Measurements from ENCODE around the gene PTPRR. TPM values are rescaled to one million over a fixed set of nuclear protein-coding genes. Genes with fewer than 3 reads are reported as not detected.

Gene PTPRR
- total RNA-seq, 3 donors from 2014 or later: 16.6 to 46.9 (median 25.1) TPM

GRCh38 chr12:70637303-70638085, 283.0 kb downstream of the PTPRR start, which contains the start of gene PTPRB:
Gene PTPRB (minus strand): TSS chr12:70637429. CDS start chr12:70637395, 34 bp downstream.
- Histone ChIP-seq H3K4me3 (no peak within 1 kb of the TSS), H3K36me3 (ENCODE audit: low read depth) (no peaks in the 10 kb centered on the region)
- DNase-seq: no peak

GRCh38 chr12:70635755-70636154, 284.8 kb downstream of the PTPRR start:
- H3K4me1 ChIP-seq (ENCODE audit: low read depth): no peaks in the 10 kb centered on the region
- no peak for ATAC-seq
- H3K36me3 ChIP-seq (ENCODE audit: low read depth): no peaks in the 10 kb centered on the region
- TF ChIP-seq CTCF (IDR thresholded peaks at IDR 0.05): no peak
- H3K4me3 ChIP-seq: no peak overlapping the region
- no peak for DNase-seq
- intact Hi-C loops (cut with DNase I, micrococcal nuclease): no loop called here
- H3K9me3 ChIP-seq: no peaks in the 10 kb centered on the region

More at GRCh38 chr12:70637303-70638085, 283.0 kb downstream of the PTPRR start, which contains the start of gene PTPRB:
- intact Hi-C loops (cut with DNase I, micrococcal nuclease): no loop called here
- H3K4me1 ChIP-seq (ENCODE audit: low read depth): no peaks in the 10 kb centered on the region
- no peaks in the 10 kb centered on the region for H3K9me3 ChIP-seq
- no peak for TF ChIP-seq CTCF (IDR thresholded peaks at IDR 0.05)
- ATAC-seq: no peak

- DNase-seq (no peak), ATAC-seq (no peak)
- intact Hi-C loops (cut with DNase I, micrococcal nuclease): no loop called here
- no peak overlapping the region for H3K4me3 ChIP-seq
- peaks cover 2% of the 10 kb centered on the region for H3K4me1 ChIP-seq (ENCODE audit: low read depth)
- no peaks in the 10 kb centered on the region for H3K9me3 ChIP-seq
- no peaks in the 10 kb centered on the region for H3K36me3 ChIP-seq (ENCODE audit: low read depth)
- no peak for TF ChIP-seq CTCF (IDR thresholded peaks at IDR 0.05)
Measured at GRCh38 chr12:70628701-70629480, 291.6 kb downstream of the PTPRR start.

GRCh38 chr12:70627677-70628076, 292.9 kb downstream of the PTPRR start:
- Histone ChIP-seq H3K4me1 (ENCODE audit: low read depth) (peaks cover 2% of the 10 kb centered on the region), H3K9me3 (no peaks in the 10 kb centered on the region), H3K36me3 (ENCODE audit: low read depth) (no peaks in the 10 kb centered on the region), H3K4me3 (no peak overlapping the region)
- TF ChIP-seq CTCF (IDR thresholded peaks at IDR 0.05): no peak
- ATAC-seq (no peak), DNase-seq (no peak)
- intact Hi-C loops (cut with DNase I, micrococcal nuclease): no loop called here

- no peaks in the 10 kb centered on the region for H3K36me3 ChIP-seq (ENCODE audit: low read depth)
- intact Hi-C loops (cut with DNase I, micrococcal nuclease): no loop called here
- no peak for TF ChIP-seq CTCF (IDR thresholded peaks at IDR 0.05)
- no peaks in the 10 kb centered on the region for H3K9me3 ChIP-seq
- no peak for DNase-seq
- no peak overlapping the region for H3K4me3 ChIP-seq
- ATAC-seq: no peak
- H3K4me1 ChIP-seq (ENCODE audit: low read depth): peaks cover 2% of the 10 kb centered on the region
Measured at GRCh38 chr12:70626180-70626579, 294.4 kb downstream of the PTPRR start.
